ENCODE results near the gene SLC16A7. TPM values are rescaled to one million over a fixed set of nuclear protein-coding genes. Genes with fewer than 3 reads are reported as not detected.
A peak's percentile ranks its signal among the peaks of the same experiment; 100 is the strongest.

SLC16A7 gene
- total RNA-seq, 1 experiment from 2014 or later = 17.8 TPM

DNA sequence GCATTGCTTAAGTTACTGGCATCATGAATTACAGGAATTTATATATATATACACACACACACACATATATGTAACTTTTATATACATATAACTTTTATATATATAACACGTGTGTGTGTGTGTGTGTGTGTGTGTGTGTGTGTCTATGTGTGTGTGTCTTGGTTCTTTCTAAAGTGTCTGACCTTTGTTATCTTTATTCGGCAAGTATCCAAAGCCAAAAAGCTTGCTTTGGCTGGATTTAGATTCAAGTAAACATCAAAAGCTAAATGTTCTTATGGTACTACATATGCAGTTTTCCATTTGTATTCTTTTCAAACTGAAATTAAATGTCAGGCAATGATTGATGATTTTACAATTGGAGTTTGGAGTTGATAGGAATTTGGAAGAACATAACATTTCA, 69.9 kb downstream of the SLC16A7 start:
- DNase-seq (ENCODE audit: low read depth) = no peak

DNA sequence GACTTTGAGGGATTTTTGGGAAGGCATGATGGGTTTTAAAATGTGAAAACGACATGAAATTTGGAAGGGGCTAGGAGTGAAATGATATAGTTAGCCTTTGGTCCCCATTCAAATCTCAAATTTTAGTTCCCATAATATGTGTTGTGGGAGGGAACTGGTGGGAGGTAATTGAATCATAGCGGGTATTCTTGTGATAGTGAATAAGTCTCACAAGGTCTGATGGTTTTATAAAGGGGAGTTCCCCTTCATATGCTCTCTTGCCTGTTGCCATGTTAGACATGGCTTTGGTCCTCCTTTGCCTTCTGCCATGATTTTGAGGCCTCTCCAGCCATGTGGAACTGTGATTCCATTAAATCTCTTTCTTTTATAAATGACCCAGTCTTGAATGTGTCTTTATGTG, 72.8 kb downstream of the SLC16A7 start:
- no peak for DNase-seq (ENCODE audit: low read depth)

DNA sequence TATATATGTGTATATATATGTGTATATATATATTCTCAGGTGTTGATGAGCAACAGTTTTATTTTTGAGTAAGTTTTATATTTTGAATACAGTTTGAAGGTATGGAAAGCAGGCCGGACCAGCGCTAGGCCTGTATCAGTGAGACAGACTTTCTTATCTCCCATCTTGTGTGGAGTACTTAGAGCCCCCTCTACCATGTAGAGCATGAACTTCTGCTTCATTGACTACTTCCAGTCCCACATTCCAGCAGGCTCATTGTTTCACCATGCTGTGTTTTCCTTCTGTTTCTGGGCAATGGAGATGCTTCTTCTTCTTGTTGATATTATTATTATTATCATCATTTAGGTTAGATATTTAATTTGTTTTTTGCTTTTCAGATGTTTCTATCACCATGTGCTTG, 76.4 kb downstream of the SLC16A7 start:
- DNase-seq (ENCODE audit: low read depth) = no peak

DNA sequence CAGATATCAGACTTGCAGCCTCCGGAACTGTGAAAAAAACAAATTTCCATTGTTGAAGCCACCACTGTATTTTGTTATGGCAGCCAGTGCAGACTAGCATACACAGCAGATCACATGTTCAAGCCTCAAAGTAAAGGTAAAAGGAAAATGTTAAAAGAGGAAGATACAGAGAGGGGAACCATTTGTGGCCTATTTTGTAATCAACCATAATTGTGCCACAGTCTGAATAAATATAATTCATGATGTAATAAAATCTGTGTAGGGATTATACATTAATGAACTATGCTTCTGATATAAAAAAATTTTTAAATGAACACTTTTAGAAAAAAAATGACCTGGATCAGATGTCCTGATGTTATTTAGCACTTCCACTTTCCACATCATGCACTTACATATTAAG, 79.6 kb downstream of the SLC16A7 start:
- DNase-seq (ENCODE audit: low read depth) = no peak

DNA sequence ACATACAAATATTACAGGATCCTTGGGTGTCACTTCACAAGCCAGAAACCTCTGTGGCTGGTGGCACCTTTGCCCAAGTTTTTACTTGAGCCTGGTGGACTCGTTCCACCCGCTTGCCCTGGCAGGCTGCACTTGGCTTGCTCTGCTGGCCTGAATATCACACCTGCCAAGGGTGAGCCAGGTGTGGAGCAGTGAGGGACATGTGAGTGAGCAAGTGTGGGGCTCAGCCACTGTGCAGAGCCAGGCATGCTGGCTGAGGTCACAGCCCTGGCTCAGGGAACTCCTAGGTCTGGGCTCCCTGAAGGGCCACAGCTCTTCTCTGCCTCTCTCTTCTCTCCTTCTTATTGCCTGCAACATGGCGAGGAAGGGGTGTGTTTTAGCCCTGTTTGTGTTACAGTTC, 82.0 kb downstream of the SLC16A7 start:
- DNase-seq (ENCODE audit: low read depth) = no peak

DNA sequence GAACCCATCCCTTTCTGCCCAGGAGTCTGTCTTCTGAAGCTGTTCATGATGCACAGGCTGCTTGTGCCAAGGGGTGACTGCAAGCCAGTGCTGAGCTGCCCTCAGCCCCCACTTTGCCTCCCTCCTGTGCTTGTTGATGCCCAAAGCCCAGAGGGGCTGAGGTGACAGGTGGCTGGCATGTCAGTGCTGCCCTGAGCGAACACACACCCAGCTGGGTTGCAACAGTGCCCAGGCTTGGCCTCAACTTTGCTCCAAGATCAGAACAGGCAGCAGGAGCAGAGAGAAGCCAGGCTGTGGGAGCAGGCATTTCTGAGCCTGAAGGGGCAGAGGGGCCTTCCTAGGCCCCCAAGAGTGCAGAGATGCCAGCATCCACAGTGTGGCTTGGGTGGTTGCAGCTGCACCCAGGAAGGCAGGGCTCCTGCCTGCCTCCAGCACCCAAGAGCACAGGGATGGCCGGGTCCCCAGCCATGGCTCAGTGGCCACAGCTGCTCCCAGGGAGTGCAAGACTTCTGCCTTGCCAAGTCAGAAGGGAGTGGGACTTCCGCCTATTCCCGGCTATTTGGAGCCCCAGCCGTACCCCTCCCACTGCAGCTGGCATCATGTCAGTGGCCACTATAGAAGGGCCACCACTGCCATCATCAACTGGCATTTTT, 83.1 kb downstream of the SLC16A7 start:
- no peak for DNase-seq (ENCODE audit: low read depth)

DNA sequence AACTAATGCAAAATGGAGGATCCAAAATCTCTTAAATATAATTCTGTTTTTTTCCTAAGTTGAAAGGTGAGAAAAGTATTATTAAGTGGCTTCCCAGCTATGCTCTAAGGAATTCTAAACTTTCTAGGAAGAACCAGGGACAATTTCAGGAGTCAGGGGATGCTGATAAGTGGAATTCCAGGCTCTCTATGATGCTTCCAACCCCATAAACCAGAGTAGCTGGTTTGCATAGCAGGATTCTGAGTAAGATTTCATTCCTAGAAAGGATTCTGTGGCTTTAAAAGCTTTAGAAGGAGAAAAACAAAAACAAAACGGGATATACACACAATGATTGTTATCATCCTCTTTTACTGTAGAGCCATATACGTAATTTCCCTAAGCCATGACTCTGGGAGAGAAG, 93.9 kb downstream of the SLC16A7 start:
- DNase-seq (ENCODE audit: low read depth) = peak; percentile 11

DNA sequence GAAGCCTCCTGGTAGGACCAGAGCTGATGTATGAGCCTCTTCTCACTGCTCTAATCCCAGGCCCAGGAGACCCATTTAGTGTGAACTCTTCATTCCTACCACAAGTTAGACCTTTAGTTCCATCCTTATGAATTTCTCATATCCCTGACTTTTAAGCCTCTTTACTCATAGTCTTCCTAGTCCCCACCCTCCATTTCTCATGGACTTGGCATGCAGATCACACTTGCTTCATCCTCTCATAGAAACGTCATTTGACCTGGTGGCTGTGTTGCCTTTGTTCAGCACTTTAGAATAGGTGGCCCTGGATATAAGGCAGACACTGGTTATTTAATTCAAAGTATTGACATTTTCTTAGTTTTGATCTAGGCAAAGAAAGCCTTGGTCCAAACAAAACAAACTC, 99.5 kb downstream of the SLC16A7 start:
- peak; percentile 51 for DNase-seq (ENCODE audit: low read depth)

DNA sequence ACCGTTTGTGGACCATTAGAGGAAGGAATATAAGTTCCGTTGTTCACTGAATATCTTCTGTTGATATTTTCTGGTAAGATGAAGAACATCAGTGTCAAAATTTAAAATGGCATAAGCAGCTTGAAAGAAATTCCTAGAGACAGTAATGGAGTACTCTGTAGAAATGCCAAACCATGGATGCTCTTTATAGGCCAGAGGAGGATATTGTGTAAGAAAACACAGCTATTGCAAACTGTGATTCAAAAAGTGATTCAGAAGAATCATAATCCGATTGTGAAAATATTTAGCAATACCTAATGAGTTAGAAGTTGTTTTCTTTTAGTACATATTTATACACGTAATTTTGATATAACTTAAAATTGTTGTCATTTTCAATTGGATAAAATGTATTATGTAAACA, 102.8 kb downstream of the SLC16A7 start:
- DNase-seq (ENCODE audit: low read depth) = peak; percentile 5

DNA sequence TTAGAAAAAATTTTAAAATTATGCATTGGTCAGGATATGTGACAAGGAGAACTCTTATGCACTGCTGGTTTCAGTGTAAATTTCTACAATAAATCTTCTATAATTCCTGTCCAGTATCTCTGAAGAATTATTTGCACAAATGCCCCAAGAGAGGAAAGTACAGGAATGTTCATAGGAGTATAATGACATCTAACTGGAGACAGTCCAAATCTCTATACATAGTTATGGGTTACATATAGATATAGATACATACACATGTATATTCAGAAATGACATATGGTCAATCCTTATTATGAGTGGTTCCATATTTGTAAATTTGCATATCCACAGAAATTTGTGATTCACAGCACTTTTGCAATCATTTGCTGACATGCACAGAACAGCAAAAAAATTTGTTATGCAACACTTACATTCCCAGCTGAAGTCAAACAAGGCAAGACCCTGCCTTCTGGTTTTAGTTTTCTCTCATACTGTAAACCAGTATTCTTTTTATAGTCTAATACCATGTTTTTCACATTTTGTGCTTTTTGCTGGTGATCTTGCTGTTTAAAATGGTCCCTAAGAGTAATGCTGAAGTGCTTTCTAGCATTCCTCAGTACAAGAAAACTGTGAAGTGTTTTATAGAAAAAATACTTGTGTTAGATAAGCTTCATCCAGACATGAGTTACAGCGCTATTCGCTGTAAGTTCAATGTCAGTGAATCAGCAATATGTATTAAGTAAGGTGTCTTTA, 103.8 kb downstream of the SLC16A7 start:
- DNase-seq (ENCODE audit: low read depth) = peak; percentile 8

DNA sequence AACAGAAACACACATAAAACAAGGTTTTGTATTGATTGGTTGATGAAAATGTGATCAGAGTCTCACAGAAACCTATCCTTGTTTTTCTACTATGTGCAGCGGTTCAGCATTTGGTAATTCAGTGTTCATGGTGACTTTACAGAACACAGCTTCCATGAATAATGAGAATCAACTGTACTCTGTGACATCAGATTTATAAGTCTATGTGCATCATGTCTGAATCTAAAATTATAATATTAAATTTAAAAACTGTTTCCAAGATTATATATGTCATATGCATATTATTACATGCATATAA, 104.3 kb downstream of the SLC16A7 start:
- no peak for DNase-seq (ENCODE audit: low read depth)

DNA sequence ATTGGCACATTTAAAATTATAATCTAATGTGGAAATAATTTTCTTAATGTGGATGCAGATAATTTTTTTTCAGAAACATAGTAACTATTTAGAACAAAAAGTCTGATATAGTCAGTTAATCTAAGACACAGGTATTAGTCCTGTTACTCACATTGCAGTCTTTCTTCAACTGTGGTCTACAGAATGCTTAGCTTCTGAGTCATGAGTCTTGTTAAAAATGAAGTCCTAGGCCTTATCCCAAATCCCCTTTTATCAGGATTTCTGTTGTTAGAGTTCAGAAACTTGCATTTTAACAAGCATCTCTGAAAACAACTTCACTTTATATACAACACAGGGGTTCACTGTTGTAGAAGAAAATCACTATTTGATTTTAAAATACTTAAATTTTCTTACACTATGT, 112.2 kb downstream of the SLC16A7 start:
- peak; percentile 80 for DNase-seq (ENCODE audit: low read depth)

DNA sequence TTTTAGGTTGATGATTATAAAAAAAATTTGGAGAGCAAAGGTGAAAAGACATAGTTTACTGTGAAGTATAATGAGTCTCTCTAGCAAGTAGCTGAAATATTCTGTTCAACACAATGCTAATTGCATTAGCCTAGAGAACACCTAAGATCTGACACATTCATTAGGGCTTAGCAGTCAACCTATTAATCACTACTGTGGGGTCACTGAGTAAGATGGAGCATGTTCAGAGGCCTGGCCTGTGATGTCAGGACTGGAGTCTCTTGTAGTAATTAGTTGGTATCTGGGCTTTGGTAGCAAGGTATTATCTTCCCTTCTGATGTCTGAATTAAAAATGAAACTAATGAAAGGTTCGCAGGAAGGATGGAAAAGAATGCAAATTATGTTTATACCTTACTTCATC, 112.7 kb downstream of the SLC16A7 start:
- peak; percentile 26 for DNase-seq (ENCODE audit: low read depth)

DNA sequence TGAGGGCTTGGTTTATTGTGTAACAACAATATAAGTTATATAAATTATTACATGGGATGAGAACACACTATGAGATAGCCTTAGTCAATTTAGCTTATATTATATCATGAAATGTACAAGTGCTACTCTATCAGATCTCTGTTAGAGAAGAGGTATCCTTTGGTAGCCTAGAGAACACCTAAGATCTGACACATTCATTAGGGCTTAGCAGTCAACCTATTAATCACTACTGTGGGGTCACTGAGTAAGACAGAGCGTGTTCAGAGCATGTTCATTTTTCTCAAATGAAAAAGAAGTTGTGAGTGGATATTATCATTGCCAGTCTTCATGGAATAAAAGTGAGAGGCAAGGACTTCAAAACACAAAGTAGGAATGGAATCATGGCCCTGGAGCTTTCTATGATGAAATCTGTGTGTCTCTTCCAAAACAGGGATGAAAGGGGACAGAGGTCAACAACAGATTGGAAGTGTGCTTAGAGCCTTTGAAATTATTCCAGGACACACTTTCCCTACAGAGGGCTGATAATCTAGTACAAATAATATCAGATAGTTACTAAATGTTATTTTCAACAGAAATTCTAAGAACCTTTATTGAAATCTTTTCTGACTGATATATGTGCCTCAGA, 114.3 kb downstream of the SLC16A7 start:
- DNase-seq (ENCODE audit: low read depth) = no peak

DNA sequence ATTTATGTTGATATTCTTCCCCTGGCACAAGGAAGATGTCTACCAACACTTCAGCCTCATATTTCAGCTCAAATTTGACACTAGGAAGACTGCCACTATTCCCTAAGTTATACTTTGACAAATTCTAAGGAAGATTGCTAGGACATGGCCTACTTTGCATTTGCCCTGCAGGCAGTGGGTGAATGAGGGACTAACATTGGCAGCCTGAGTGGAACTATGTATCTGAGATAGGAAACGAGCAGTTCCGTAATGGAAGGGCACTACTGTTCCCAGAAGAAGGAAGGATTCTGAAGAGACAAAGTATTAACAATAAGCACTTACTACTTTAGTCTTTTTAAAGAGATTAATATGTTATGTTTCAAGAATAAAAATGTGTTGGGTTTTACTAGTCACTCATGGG, 115.1 kb downstream of the SLC16A7 start:
- no peak for DNase-seq (ENCODE audit: low read depth)

DNA sequence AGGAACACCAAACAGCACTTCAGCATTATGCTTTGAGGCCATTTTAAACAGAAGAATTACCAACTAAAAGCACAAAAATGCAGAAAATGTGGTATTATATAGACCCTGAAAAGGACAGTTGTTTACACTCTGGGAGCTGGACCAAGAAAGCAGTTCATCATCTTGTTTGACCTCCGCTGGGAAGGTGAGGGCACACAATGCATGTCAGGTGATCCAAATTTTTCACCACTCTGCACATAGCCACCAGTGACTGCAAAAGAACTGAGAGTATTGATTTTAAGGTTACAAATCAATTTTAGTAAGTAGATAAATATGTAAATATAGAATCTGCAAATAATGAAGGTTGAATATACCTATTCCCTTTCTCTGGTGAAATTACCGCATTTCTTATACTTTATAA, 119.6 kb downstream of the SLC16A7 start:
- DNase-seq (ENCODE audit: low read depth) = no peak

DNA sequence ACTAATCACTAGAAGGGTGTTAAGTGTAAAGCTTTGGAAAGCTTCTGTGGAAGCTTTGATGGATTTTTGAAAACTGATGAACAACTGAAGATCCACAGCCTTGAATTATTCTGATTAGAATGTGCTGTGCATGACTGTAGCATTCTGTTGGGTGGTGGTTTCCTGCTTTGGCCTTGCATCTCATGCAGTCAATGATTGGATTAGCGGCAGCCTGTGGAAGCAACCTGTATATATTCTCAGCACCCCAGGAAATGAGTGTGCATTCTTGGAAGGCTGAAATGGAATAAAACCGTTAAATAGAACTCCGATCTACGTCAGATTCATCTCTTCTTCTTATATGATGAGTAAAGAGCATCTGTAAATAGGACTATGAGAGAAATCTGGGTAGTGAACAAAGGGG, 120.2 kb downstream of the SLC16A7 start:
- peak; percentile 55 for DNase-seq (ENCODE audit: low read depth)

DNA sequence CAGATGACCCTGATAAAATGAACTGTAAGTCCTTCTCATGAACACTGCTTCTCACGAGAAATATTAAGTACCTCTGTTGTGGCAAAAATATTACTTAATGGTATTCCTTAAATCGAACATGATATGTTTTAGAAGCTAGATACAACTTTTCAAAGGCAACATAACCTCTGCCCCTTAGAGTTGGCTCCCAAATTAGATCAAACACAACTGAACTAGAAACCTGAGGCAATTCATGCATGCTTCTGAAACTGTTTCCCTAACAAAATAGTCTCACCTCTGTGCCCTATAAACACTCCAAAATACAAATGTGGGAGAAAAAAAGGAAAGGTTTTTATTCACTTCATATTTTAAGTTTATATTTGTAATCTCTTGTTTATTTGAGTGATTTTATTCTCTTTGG, 121.6 kb downstream of the SLC16A7 start:
- DNase-seq (ENCODE audit: low read depth) = no peak

DNA sequence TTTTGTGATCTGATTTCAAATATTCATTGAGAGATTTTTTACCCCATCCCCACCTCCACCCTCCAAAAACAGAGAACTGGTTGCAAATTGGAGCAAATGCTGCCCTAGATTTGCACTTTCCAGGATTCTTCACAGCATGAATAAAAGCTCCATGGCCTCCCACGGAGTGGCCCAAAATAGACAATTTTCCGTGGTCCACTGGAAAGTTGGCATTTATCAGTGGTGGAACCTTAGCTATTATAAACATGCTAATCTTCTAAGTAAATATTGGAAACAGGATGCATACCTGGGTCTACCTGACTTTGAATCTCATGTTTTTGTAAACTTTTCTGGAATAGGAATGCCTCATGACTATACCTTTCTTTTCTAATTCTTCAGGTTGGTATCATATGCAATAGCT, 123.9 kb downstream of the SLC16A7 start:
- no peak for DNase-seq (ENCODE audit: low read depth)

DNA sequence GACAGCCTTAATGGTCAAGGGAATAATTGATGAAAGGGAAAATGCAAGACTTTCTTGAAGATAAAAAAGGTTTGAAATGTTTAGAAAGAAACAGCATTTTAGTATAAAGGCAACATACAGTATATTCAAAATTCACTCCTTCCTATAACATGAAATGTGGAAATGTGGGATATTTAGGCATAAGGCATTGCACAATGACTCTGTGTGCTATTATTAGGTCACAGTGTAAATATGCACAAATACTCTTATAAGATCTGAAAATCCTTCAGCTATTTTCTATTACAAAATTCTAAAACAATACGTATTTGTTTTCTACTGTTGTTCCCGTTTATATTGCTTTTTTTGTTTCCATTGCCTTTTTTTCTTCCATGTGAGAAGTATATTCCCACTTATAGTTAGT, 127.7 kb downstream of the SLC16A7 start:
- no peak for DNase-seq (ENCODE audit: low read depth)

DNA sequence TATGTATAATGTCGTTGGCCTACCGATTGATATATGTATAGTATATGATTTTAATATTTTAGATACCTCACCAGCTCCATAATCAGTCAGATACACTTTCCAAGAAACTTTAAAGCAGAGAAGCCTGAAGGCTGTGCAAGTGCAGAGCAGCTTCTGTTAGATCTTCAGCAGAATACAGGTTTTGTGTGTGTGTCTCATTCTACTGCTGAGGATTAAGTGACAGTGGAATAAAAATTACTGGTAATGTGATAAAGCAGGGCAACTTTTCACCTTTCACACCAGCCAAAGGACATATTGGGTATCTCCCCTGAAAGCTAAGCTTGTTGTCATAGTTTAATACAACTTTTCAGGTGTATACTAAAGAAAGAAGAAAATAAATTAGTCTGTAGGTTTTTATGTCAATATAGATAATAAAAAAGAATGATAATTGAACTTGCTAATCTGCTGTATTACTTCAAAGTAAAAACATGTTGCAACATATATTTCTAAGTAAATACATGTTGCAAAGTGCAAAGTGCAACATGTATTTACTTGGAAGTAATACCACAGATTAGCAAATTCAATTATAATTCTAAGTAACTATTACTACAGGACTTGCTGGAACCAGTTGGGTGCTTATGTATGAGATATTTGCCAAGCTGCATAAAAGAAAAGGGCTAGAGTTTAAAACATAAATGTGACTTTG, 128.3 kb downstream of the SLC16A7 start:
- no peak for DNase-seq (ENCODE audit: low read depth)

DNA sequence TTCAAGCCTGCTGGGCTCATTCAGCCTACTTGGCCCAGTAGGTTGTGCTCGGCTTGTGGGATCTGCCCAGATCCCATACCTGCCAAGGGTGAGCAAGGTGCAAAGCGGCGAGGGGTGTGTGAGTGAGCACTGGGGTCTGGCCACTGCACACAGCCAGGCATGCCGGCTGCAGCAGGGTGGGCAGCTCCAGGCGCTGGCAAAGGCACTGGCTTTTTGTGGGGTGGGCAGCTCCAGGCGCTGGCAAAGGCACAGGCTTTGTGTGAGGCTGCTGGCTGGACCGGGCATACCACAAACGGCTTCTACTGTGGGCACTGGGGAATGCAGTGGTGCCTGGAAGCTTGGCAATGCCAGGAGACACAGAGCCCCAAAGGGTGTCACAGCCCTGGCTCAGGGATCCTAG, 137.4 kb downstream of the SLC16A7 start:
- DNase-seq (ENCODE audit: low read depth) = no peak

DNA sequence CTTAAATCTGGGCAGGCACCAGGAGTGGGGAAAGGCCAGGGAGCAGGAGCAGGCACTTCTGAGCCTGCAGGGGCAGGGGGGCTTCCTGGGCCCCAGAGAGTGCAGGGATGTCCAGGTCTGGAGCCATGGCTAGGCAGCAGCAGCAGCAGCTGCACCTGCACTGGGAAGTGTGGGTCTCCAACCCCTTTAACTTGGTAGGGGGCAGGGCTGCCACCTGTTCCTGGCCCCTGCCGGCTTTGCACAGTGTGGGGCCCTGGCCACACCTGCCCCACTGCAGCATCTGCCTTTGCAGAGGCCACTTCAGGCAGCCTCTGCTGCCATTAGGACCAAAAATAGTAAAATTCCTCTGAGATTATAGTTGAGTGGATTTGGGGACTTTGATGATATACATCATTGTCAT, 138.5 kb downstream of the SLC16A7 start:
- DNase-seq (ENCODE audit: low read depth) = no peak

Data from M059J (cell line).